Stimulated activated CD8-positive, alpha-beta memory T cell treated with anti-CD3 and anti-CD28 coated beads, Interleukin-2, amount 100 ng/mL, for 1 hour (primary cell): Measurements from ENCODE around the gene YEATS2.
A peak's percentile ranks its signal among the peaks of the same experiment; 100 is the strongest.
"Not testable (repeated sequence)": the region's sequence is repeated elsewhere in the genome, so short reads cannot be mapped to it uniquely, and the experiment has no call there.

Experiments used
- DNase-seq, 2 donors: peaks; one replicate each; pipeline ENCODE4 v3.0.0-alpha.2; 2020; ENCODE audit warnings: low read depth in 2 of 2

YEATS2 gene

GRCh38 chr3:183714622-183715021 lies 17.0 kb downstream of the YEATS2 start:
- DNase-seq: no peak

GRCh38 chr3:183718012-183718411 lies 20.4 kb downstream of the YEATS2 start:
- DNase-seq: no peak

GRCh38 chr3:183725387-183725786 lies 27.8 kb downstream of the YEATS2 start:
- no peak for DNase-seq

GRCh38 chr3:183728204-183728603 lies 30.6 kb downstream of the YEATS2 start:
- DNase-seq: no peak

- DNase-seq: no peak
Observed at GRCh38 chr3:183730361-183730760, 32.8 kb downstream of the YEATS2 start.

GRCh38 chr3:183731611-183732010 lies 34.0 kb downstream of the YEATS2 start:
- no peak for DNase-seq

- DNase-seq: no peak
Observed at GRCh38 chr3:183733553-183733952, 36.0 kb downstream of the YEATS2 start.

- DNase-seq: no peak
Observed at GRCh38 chr3:183734750-183735494, 37.3 kb downstream of the YEATS2 start.

GRCh38 chr3:183737116-183737515 lies 39.5 kb downstream of the YEATS2 start:
- no peak for DNase-seq

- DNase-seq: not testable (repeated sequence)
Observed at GRCh38 chr3:183740154-183740553, 42.6 kb downstream of the YEATS2 start.

- no peak for DNase-seq
Observed at GRCh38 chr3:183743231-183743630, 45.6 kb downstream of the YEATS2 start.

GRCh38 chr3:183745300-183746098 lies 47.9 kb downstream of the YEATS2 start:
- no peak for DNase-seq

GRCh38 chr3:183754052-183754451 lies 56.5 kb downstream of the YEATS2 start:
- DNase-seq: no peak

GRCh38 chr3:183762304-183762703 lies 64.7 kb downstream of the YEATS2 start:
- DNase-seq: no peak

GRCh38 chr3:183764847-183765731 lies 67.5 kb downstream of the YEATS2 start:
- no peak for DNase-seq

- no peak for DNase-seq
Observed at GRCh38 chr3:183766107-183766506, 68.5 kb downstream of the YEATS2 start.

GRCh38 chr3:183766745-183767606 lies 69.4 kb downstream of the YEATS2 start:
- DNase-seq: peak; percentile 31 to 45

- no peak for DNase-seq
Observed at GRCh38 chr3:183768114-183768513, 70.5 kb downstream of the YEATS2 start.

GRCh38 chr3:183769453-183769852 lies 71.9 kb downstream of the YEATS2 start:
- no peak for DNase-seq

- no peak for DNase-seq
Observed at GRCh38 chr3:183774631-183775030, 77.0 kb downstream of the YEATS2 start.

- no peak for DNase-seq
Observed at GRCh38 chr3:183775781-183776180, 78.2 kb downstream of the YEATS2 start.
